OCI-LY1 (cell line): Measurements from ENCODE around the gene GRB14.
"Not testable (repeated sequence)": the region's sequence is repeated elsewhere in the genome, so short reads cannot be mapped to it uniquely, and the experiment has no call there.

ENCODE experiments used
- H2AFZ ChIP-seq: fragments of 200-600 bp; sonication (generic), shearing (Covaris generic); 2 replicates; pipeline ENCODE4 v1.6.0; 2014; ENCODE audit warnings: antibody characterized with exemption, mild to moderate bottlenecking, low read length
- H3F3A ChIP-seq: fragments of 200-600 bp; sonication (generic), shearing (Covaris generic); 2 replicates; pipeline ENCODE4 v1.6.0; 2014; ENCODE audit warnings: mild to moderate bottlenecking, antibody characterized with exemption, low read length, moderate library complexity; ENCODE audit not compliant: insufficient read depth
- H3K27ac ChIP-seq: fragments of 200-600 bp; sonication (generic); 2 replicates; pipeline ENCODE4 v1.5.1; 2014; ENCODE audit warnings: low read length, mixed run types, mild to moderate bottlenecking, low read depth; ENCODE audit not compliant: poor library complexity, severe bottlenecking
- H3K27me3 ChIP-seq: fragments of 200-600 bp; sonication (generic); 2 replicates; pipeline ENCODE4 v1.6.0; 2014; ENCODE audit warnings: antibody characterized with exemption, mild to moderate bottlenecking, low read length, moderate library complexity; ENCODE audit not compliant: insufficient read depth
- H3K36me3 ChIP-seq: fragments of 200-600 bp; sonication (generic); 2 replicates; pipeline ENCODE4 v1.6.1; 2014; ENCODE audit warnings: mild to moderate bottlenecking, antibody characterized with exemption, low read length, moderate library complexity, mixed read lengths; ENCODE audit not compliant: insufficient read depth
- H3K4me1 ChIP-seq: fragments of 200-600 bp; sonication (generic); 2 replicates; pipeline ENCODE4 v1.5.1; 2014; ENCODE audit warnings: mild to moderate bottlenecking, low read length, moderate library complexity; ENCODE audit not compliant: insufficient read depth, severe bottlenecking
- H3K4me2 ChIP-seq: fragments of 200-600 bp; sonication (generic), shearing (Covaris generic); 2 replicates; pipeline ENCODE4 v1.6.1; 2014; ENCODE audit warnings: low read length
- H3K4me3 ChIP-seq: fragments of 200-600 bp; sonication (generic); 2 replicates; pipeline ENCODE4 v1.5.1; 2014; ENCODE audit warnings: low read length, low read depth, mild to moderate bottlenecking, mixed read lengths; ENCODE audit not compliant: poor library complexity, severe bottlenecking
- H3K79me2 ChIP-seq: fragments of 200-600 bp; shearing (Covaris generic); 2 replicates; pipeline ENCODE4 v1.6.1; 2016; ENCODE audit warnings: mixed run types, low read length, mixed read lengths; ENCODE audit not compliant: insufficient read depth
- H3K9ac ChIP-seq: fragments of 200-600 bp; sonication (generic), shearing (Covaris generic); 2 replicates; pipeline ENCODE4 v1.6.1; 2014; ENCODE audit warnings: mild to moderate bottlenecking, low read length, mixed read lengths
- H3K9me2 ChIP-seq: fragments of 200-600 bp; sonication (generic), shearing (Covaris generic); 2 replicates; pipeline ENCODE4 v1.6.1; 2014; ENCODE audit warnings: low read depth, mild to moderate bottlenecking, low read length, mixed read lengths
- H3K9me3 ChIP-seq: fragments of 200-600 bp; shearing (Covaris generic); 2 replicates; pipeline ENCODE4 v1.6.1; 2014; ENCODE audit warnings: low read length, mixed read lengths
- H4K20me1 ChIP-seq: fragments of 200-600 bp; sonication (generic), shearing (Covaris generic); 2 replicates; pipeline ENCODE4 v1.6.0; 2016; ENCODE audit warnings: mild to moderate bottlenecking, low read length; ENCODE audit not compliant: insufficient read depth
- CTCF ChIP-seq: fragments of 200-600 bp; sonication (generic), shearing (Covaris generic); IDR thresholded peaks from 2 replicates; pipeline ENCODE4 v1.5.1; 2017; ENCODE audit warnings: mild to moderate bottlenecking, antibody characterized with exemption, low read length, moderate library complexity, mixed read lengths
- EZH2 ChIP-seq: fragments of 200-600 bp; sonication (generic), shearing (Covaris generic); IDR thresholded peaks from 2 replicates; pipeline ENCODE4 v1.8.0; 2017; ENCODE audit warnings: borderline replicate concordance, mixed run types, mild to moderate bottlenecking, antibody characterized with exemption, low read length, moderate library complexity, mixed read lengths

Gene GRB14

GRCh38 chr2:164474873-164475272 is 146.4 kb downstream of the GRB14 start:
- no peaks in the 10 kb centered on the region for H3K4me1 ChIP-seq
- H3K27me3 ChIP-seq: no peaks in the 10 kb centered on the region

GRCh38 chr2:164473021-164473420 is 148.3 kb downstream of the GRB14 start:
- Histone ChIP-seq H3K27me3 (no peaks in the 10 kb centered on the region), H3F3A (no peaks in the 10 kb centered on the region), H3K9me2 (no peaks in the 10 kb centered on the region), H3K79me2 (no peaks in the 10 kb centered on the region), H3K4me1 (no peaks in the 10 kb centered on the region), H4K20me1 (no peaks in the 10 kb centered on the region), H3K36me3 (no peaks in the 10 kb centered on the region), H3K27ac (no peak overlapping the region), H3K9ac (no peak overlapping the region), H3K4me3 (no peak overlapping the region), H3K4me2 (no peak overlapping the region), H2AFZ (no peak overlapping the region), H3K9me3 (no peaks in the 10 kb centered on the region)
- TF ChIP-seq EZH2 (no peak), CTCF (no peak)

More at GRCh38 chr2:164474873-164475272, 146.4 kb downstream of the GRB14 start:
- Histone ChIP-seq H4K20me1 (no peaks in the 10 kb centered on the region), H2AFZ (no peak overlapping the region), H3K4me2 (no peak overlapping the region), H3K9me3 (no peaks in the 10 kb centered on the region), H3K36me3 (no peaks in the 10 kb centered on the region), H3F3A (no peaks in the 10 kb centered on the region), H3K4me3 (no peak overlapping the region), H3K9me2 (no peaks in the 10 kb centered on the region), H3K79me2 (no peaks in the 10 kb centered on the region), H3K9ac (no peak overlapping the region), H3K27ac (no peak overlapping the region)
- no peak for TF ChIP-seq EZH2
- TF ChIP-seq CTCF: no peak

GRCh38 chr2:164465047-164465446 is 156.2 kb downstream of the GRB14 start:
- not testable (repeated sequence) for H3K9me3 ChIP-seq, H3F3A ChIP-seq, H3K4me3 ChIP-seq, H3K79me2 ChIP-seq, H3K9me2 ChIP-seq, H3K4me2 ChIP-seq, H3K36me3 ChIP-seq, H2AFZ ChIP-seq, H4K20me1 ChIP-seq, H3K27me3 ChIP-seq, H3K27ac ChIP-seq, H3K4me1 ChIP-seq, H3K9ac ChIP-seq

- no peaks in the 10 kb centered on the region for H3F3A ChIP-seq
- H2AFZ ChIP-seq: no peak overlapping the region
- H3K79me2 ChIP-seq: no peaks in the 10 kb centered on the region
- no peak overlapping the region for H3K27ac ChIP-seq
- TF ChIP-seq CTCF: no peak
- no peak for TF ChIP-seq EZH2
- H3K9me3 ChIP-seq: no peaks in the 10 kb centered on the region
- no peaks in the 10 kb centered on the region for H3K36me3 ChIP-seq
- no peaks in the 10 kb centered on the region for H3K4me1 ChIP-seq
- H3K4me2 ChIP-seq: no peak overlapping the region
- no peaks in the 10 kb centered on the region for H3K27me3 ChIP-seq
- H3K9me2 ChIP-seq: no peaks in the 10 kb centered on the region
- H4K20me1 ChIP-seq: no peaks in the 10 kb centered on the region
- no peak overlapping the region for H3K4me3 ChIP-seq
- H3K9ac ChIP-seq: no peak overlapping the region
These were observed 156.9 kb downstream of the GRB14 start for GRCh38 chr2:164464376-164464775.
